HepG2 (cell line): Measurements from ENCODE around the gene SND1.

Experiments
- CC2D1A ChIP-seq: sonication (generic); formaldehyde crosslinking; IDR thresholded peaks from 2 replicates; pipeline ENCODE4 v1.8.1; 2023; ENCODE audit warnings: mild to moderate bottlenecking, missing genetic modification reagents
- MXI1 ChIP-seq: IDR thresholded peaks from 3 replicates; pipeline ENCODE4 v1.6.1; 2012; ENCODE audit warnings: low read depth, low read length, inconsistent platforms, borderline replicate concordance
- PCBP1 ChIP-seq: fragments of 200-400 bp; formaldehyde crosslinking; IDR thresholded peaks from 2 replicates; pipeline ENCODE4 v1.6.1; 2017; ENCODE audit warnings: mild to moderate bottlenecking, low read depth, low read length, borderline replicate concordance
- POLR2AphosphoS5 ChIP-seq: IDR thresholded peaks from 2 replicates; pipeline ENCODE4 v1.6.1; 2012; ENCODE audit warnings: low read depth, low read length
- SNRNP70 ChIP-seq: fragments of 200-400 bp; formaldehyde crosslinking; IDR thresholded peaks from 2 replicates; pipeline ENCODE4 v1.6.1; 2017; ENCODE audit warnings: mild to moderate bottlenecking, low read depth, low read length, moderate library complexity
- TARDBP ChIP-seq: sonication (generic); formaldehyde crosslinking; IDR thresholded peaks from 2 replicates; pipeline ENCODE4 v1.8.0; 2022; ENCODE audit warnings: mild to moderate bottlenecking, missing genetic modification reagents
- TBL1XR1 ChIP-seq: fragments of 150-350 bp; IDR thresholded peaks from 2 replicates; pipeline ENCODE4 v1.6.1; 2014; ENCODE audit warnings: borderline replicate concordance, low read length; ENCODE audit not compliant: partially characterized antibody
- TCF7L2 ChIP-seq: IDR thresholded peaks from 2 replicates; pipeline ENCODE4 v1.6.1; 2011; ENCODE audit warnings: mild to moderate bottlenecking, low read depth, low read length, moderate library complexity
- ZMYM3 ChIP-seq: sonication (generic); formaldehyde crosslinking; IDR thresholded peaks from 2 replicates; pipeline ENCODE4 v1.5.1; 2020; ENCODE audit warnings: mild to moderate bottlenecking, missing genetic modification reagents
- ZNF564 ChIP-seq: sonication (generic); formaldehyde crosslinking; IDR thresholded peaks from 2 replicates; pipeline ENCODE4 v1.8.1; 2023; ENCODE audit warnings: mild to moderate bottlenecking, missing genetic modification reagents
- ZNF572 ChIP-seq: sonication (generic); formaldehyde crosslinking; IDR thresholded peaks from 2 replicates; pipeline ENCODE4 v1.5.1; 2020; ENCODE audit warnings: mild to moderate bottlenecking, missing genetic modification reagents

GRCh38 chr7:127978421-127978820 lies 326.4 kb downstream of the SND1 start:
- TF ChIP-seq PCBP1 (no peak), TBL1XR1 (no peak), ZMYM3 (CRISPR knock-in tag) (no peak), SNRNP70 (no peak), MXI1 (no peak), ZNF564 (no peak), CC2D1A (no peak), POLR2AphosphoS5 (no peak), ZNF572 (CRISPR knock-in tag) (no peak), TARDBP (CRISPR knock-in tag) (no peak), TCF7L2 (no peak)
